ENCODE measurements around the gene ARHGAP26.

- TF ChIP-seq, protein P1, sequence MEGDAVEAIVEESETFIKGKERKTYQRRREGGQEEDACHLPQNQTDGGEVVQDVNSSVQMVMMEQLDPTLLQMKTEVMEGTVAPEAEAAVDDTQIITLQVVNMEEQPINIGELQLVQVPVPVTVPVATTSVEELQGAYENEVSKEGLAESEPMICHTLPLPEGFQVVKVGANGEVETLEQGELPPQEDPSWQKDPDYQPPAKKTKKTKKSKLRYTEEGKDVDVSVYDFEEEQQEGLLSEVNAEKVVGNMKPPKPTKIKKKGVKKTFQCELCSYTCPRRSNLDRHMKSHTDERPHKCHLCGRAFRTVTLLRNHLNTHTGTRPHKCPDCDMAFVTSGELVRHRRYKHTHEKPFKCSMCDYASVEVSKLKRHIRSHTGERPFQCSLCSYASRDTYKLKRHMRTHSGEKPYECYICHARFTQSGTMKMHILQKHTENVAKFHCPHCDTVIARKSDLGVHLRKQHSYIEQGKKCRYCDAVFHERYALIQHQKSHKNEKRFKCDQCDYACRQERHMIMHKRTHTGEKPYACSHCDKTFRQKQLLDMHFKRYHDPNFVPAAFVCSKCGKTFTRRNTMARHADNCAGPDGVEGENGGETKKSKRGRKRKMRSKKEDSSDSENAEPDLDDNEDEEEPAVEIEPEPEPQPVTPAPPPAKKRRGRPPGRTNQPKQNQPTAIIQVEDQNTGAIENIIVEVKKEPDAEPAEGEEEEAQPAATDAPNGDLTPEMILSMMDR (optimal IDR thresholded peaks at IDR 0.05 in 1 of 3, IDR thresholded peaks at IDR 0.05 in 1 of 3, conservative IDR thresholded peaks at IDR 0.05 in 1 of 3; ENCODE audit: extremely low read depth in 1 of 3, insufficient read depth in 2 of 3, low read length in 3 of 3): no peak
- TF ChIP-seq EZH2 (IDR thresholded peaks at IDR 0.05; ENCODE audit: low read length): no peak
These were observed 116.0 kb downstream of the ARHGAP26 start for GRCh38 chr5:142886211-142886610.

Data from keratinocyte (primary cell).